ENCODE results near the gene SSMEM1. TPM values are rescaled to one million over a fixed set of nuclear protein-coding genes. Genes with fewer than 3 reads are reported as not detected.

The SSMEM1 gene
- total and polyA plus RNA-seq, 4 donors: not detected

- no peak for DNase-seq (ENCODE audit: low spot score)
- no peak overlapping the region for H3K27ac ChIP-seq (ENCODE audit: low read depth in 1 of 2, low read length in 2 of 2)
- H3K9me3 ChIP-seq (ENCODE audit: control insufficient read depth in 4 of 4, low read length in 3 of 4): no peaks in the 10 kb centered on the region
- no peak overlapping the region for H3K9ac ChIP-seq (ENCODE audit: low read depth in 1 of 2, low read length in 2 of 2)
- TF ChIP-seq RAD21 (IDR thresholded peaks at IDR 0.05) (no peak), GABPA (IDR thresholded peaks at IDR 0.05 in 1 of 2, conservative IDR thresholded peaks at IDR 0.05 in 1 of 2) (no peak), HNF4G (IDR thresholded peaks at IDR 0.05) (no peak), EGR1 (IDR thresholded peaks at IDR 0.05; ENCODE audit: low read depth in 2 of 2) (no peak), NR2F2 (IDR thresholded peaks at IDR 0.05) (no peak), REST (IDR thresholded peaks at IDR 0.05) (no peak), ZBTB33 (IDR thresholded peaks at IDR 0.05) (no peak), MAX (IDR thresholded peaks at IDR 0.05) (no peak), ATF3 (IDR thresholded peaks at IDR 0.05) (no peak), RXRA (IDR thresholded peaks at IDR 0.05) (no peak), HNF4A (conservative IDR thresholded peaks at IDR 0.05) (no peak), FOXA1 (IDR thresholded peaks at IDR 0.05) (no peak)
- H3K27me3 ChIP-seq (ENCODE audit: control insufficient read depth in 4 of 4, insufficient read depth in 4 of 4, low read length in 3 of 4): no peaks in the 10 kb centered on the region
- no peak overlapping the region for H3K4me3 ChIP-seq (ENCODE audit: low read depth in 1 of 3, low read length in 3 of 3)
- no peaks in the 10 kb centered on the region for H3K36me3 ChIP-seq (ENCODE audit: control insufficient read depth in 4 of 4, insufficient read depth in 3 of 4, low read depth in 1 of 4, low read length in 3 of 4)
- no peaks in the 10 kb centered on the region for H3K4me1 ChIP-seq (ENCODE audit: control insufficient read depth in 4 of 4, insufficient read depth in 4 of 4, low read length in 3 of 4)
- WGBS: 70% methylated on average over 1 of the region's 1 CpG
Measured at GRCh38 chr7:130227883-130228575, 20.4 kb downstream of the SSMEM1 start.

GRCh38 chr7:130228840-130229502 is 21.3 kb downstream of the SSMEM1 start:
- TF ChIP-seq ATF3 (IDR thresholded peaks at IDR 0.05) (no peak), JUND (IDR thresholded peaks at IDR 0.05) (no peak), TAF1 (conservative IDR thresholded peaks at IDR 0.05) (no peak), ZBTB33 (IDR thresholded peaks at IDR 0.05) (no peak), YY1 (IDR thresholded peaks at IDR 0.05) (no peak), RAD21 (IDR thresholded peaks at IDR 0.05) (no peak), FOXA2 (IDR thresholded peaks at IDR 0.05) (no peak), HNF4A (conservative IDR thresholded peaks at IDR 0.05) (no peak), RXRA (IDR thresholded peaks at IDR 0.05) (no peak), FOXA1 (IDR thresholded peaks at IDR 0.05) (no peak), MAX (IDR thresholded peaks at IDR 0.05) (no peak), GABPA (IDR thresholded peaks at IDR 0.05 in 1 of 2, conservative IDR thresholded peaks at IDR 0.05 in 1 of 2) (no peak), NR2F2 (IDR thresholded peaks at IDR 0.05) (no peak), EGR1 (IDR thresholded peaks at IDR 0.05; ENCODE audit: low read depth in 2 of 2) (no peak), REST (IDR thresholded peaks at IDR 0.05) (no peak), HNF4G (IDR thresholded peaks at IDR 0.05) (no peak)

More at GRCh38 chr7:130228840-130229502, 21.3 kb downstream of the SSMEM1 start:
- no peak overlapping the region for H3K9ac ChIP-seq (ENCODE audit: low read depth in 1 of 2, low read length in 2 of 2)
- H3K9me3 ChIP-seq (ENCODE audit: control insufficient read depth in 4 of 4, low read length in 3 of 4): no peaks in the 10 kb centered on the region
- no peaks in the 10 kb centered on the region for H3K4me1 ChIP-seq (ENCODE audit: control insufficient read depth in 4 of 4, insufficient read depth in 4 of 4, low read length in 3 of 4)
- H3K27me3 ChIP-seq (ENCODE audit: control insufficient read depth in 4 of 4, insufficient read depth in 4 of 4, low read length in 3 of 4): no peaks in the 10 kb centered on the region
- H3K4me3 ChIP-seq (ENCODE audit: low read depth in 1 of 3, low read length in 3 of 3): no peak overlapping the region
- no peaks in the 10 kb centered on the region for H3K36me3 ChIP-seq (ENCODE audit: control insufficient read depth in 4 of 4, insufficient read depth in 3 of 4, low read depth in 1 of 4, low read length in 3 of 4)
- WGBS: 86% methylated on average over 7 of the region's 7 CpGs
- no peak overlapping the region for H3K27ac ChIP-seq (ENCODE audit: low read depth in 1 of 2, low read length in 2 of 2)
- DNase-seq (ENCODE audit: low spot score): no peak
